GM10847 (cell line): ENCODE data around the gene AUTS2.

Source experiments
- POLR2A ChIP-seq: IDR thresholded peaks from 2 replicates; pipeline ENCODE4 v1.6.1; 2011; ENCODE audit not compliant: insufficient read length; ENCODE audit errors: extremely low read depth

AUTS2 gene

GRCh38 chr7:70292716-70293115 is 694.4 kb downstream of the AUTS2 start:
- TF ChIP-seq POLR2A = no peak

DNA sequence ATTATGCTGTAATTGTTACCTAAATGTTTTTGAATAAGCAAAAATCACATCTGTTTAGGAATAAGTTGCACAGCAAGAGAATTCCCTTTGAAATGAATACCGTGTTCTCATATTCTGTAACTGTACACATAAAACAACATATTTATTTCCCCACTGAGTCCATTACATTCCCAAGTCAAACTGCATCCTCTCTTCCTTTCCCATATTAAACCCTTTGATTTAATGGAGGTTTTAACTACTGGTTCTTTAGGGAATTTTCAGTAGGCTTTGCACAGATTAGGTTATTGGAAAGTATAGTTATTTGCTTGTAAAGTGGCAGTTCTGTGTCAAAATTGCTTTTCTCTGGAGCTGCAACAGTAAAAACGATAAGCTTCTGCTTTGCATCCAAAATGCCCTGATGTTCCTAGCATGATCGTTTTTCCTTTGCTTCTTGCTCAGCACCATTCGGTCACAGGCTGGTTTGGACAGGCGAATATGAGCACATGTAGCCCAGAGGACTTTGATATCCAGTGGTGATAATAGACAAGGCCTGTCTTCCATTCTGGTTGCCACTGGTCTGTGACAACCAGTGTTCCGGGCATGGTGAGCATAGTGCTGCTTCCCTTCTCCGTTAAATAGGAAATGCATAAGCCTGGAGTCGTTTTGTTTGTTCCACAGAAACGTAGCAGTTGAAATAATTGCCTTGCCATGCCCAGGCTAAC is 696.1 kb downstream of the AUTS2 start:
- no peak for TF ChIP-seq POLR2A

GRCh38 chr7:70298780-70299471 is 700.7 kb downstream of the AUTS2 start:
- TF ChIP-seq POLR2A = no peak

DNA sequence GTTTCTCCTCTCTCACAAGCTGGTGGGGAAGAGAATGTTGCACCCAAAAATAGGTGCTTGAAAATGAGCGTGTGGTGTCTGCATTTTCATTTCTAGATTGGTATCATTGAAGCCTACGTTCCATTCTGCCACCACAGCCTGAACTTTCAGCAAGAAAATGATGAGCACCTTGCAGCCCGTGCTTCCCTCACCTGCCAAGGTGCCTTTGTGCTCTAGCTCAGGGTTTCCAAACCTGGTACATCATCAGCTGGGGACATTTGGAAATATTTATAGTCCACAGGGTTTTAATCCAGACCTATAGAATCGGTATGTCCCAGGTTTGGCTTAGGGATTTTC is 701.2 kb downstream of the AUTS2 start:
- no peak for TF ChIP-seq POLR2A

DNA sequence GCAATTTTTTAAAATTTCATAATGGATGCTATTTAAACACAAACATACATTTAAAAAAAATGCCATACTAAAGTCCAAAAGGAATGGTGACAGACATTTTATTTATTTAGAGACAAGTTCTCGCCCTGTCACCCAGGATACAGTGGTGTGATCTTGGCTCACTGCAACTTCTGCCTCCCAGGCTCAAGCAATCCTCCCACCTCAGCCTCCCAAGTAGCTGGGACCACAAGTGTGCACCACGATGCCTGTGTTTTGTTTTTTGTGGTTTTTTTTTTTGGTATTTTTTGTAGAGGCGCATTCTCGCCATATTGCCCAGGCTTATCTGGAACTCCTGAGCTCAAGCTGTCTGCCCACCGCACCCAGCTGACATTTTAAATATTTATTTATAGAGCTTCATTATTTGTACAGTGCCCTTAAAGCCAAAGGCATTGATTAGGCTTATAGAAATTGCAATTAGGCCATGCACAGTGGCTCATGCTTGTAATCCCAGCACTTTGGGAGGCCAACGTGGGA is 703.5 kb downstream of the AUTS2 start:
- TF ChIP-seq POLR2A = no peak

- TF ChIP-seq POLR2A = no peak
These were observed 705.0 kb downstream of the AUTS2 start for GRCh38 chr7:70303309-70303708.

DNA sequence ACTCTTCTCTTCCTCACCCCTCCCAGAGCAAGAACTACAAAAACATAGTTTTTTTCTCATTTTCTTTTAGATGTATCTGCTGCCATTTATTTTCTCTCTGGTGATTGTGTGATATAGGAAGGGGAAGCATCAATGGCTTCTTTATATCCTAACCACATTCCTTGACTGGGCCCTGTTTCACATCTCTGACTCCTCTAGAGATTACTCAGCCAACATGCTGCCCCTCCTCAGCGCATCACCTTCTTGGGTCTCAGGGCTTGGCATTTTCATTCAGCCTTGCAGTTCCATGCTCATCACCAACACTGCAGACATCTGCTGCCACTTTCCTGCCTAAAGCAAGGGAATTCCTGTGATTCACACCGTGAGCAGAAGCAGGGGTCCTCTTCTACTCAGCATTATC is 705.5 kb downstream of the AUTS2 start:
- TF ChIP-seq POLR2A = no peak

DNA sequence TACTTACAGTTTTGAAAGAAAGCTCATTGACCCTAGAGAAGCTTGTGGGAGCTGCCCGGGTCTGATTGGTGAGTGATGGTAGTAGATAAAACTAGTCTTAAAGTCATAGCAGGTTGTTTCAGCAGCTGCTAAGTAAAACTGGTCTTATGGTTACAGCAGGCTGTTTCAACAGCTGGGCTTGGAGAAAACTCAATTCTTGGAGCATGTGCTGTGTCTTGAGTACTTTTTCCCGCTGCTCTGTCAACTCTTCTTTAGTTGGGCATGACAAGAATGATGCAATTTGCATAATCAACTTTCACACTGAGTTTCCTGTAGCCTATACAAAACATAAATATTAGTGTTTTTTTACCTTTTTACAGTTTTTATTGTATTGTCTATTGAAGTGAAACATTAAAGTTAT is 707.9 kb downstream of the AUTS2 start:
- TF ChIP-seq POLR2A = no peak

DNA sequence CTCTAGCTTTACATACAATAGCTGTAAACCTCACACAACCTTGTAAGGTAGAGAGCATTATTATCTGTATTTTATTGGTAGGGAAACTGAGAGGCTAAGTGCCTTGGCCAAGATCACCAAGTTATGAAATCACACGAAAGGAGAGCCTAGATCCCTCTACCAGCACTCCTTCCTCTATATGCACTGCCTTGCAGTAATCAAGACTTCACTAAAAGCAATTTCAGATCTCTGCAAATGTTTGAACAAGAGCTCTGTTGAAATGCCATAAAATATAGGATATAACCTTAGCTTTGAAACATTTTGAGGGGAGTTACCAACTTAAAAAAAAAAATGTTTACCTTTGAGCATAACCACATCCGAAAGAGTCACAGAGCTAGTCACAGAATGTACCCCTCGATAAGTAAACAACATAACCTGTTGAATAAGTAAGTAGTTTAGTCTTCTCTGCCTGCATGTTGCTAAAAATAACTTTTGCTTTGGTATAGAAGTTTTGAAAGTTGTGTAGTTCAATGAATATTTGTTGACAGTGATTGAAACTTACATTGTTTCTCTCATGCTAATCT is 709.4 kb downstream of the AUTS2 start:
- TF ChIP-seq POLR2A = no peak

DNA sequence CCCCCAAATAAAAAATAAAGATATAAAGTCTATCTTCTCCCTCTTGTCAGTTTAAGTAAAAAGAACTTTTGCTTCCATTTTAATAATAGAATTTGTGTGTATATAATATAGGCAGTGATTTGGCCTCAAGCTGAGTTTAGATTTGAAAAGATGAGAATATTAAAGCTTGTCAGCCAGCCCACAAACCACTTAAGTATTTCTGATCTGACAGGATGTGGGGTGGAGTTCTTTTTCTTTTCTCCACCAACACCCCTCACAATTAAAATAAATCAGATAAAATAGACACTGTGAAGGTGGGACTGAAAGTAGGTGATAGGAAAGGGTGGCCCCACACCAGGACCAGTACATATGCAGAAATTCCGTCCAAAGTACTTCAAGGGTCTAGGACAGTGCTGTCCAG is 714.1 kb downstream of the AUTS2 start:
- no peak for TF ChIP-seq POLR2A

DNA sequence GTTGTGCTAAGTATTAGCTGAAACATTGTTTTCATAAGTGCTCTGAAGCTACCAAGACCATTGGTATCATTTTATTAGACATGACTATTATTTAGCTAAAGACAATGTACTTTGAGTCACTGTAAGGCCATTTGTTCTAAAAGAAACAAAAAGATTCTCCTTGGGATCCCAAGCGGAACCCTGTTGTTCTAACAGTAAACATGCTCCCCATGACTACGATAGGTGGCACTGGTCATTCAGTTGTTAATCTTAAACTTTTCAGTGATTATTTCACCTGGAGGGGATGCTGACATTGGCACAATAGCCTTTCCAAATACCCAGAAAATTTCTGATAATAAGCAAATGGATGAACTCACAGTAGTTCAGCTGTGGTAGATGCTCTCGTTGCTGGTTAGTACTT is 715.0 kb downstream of the AUTS2 start:
- no peak for TF ChIP-seq POLR2A

GRCh38 chr7:70313687-70314086 is 715.4 kb downstream of the AUTS2 start:
- TF ChIP-seq POLR2A = no peak

GRCh38 chr7:70314221-70314620 is 715.9 kb downstream of the AUTS2 start:
- TF ChIP-seq POLR2A = no peak

DNA sequence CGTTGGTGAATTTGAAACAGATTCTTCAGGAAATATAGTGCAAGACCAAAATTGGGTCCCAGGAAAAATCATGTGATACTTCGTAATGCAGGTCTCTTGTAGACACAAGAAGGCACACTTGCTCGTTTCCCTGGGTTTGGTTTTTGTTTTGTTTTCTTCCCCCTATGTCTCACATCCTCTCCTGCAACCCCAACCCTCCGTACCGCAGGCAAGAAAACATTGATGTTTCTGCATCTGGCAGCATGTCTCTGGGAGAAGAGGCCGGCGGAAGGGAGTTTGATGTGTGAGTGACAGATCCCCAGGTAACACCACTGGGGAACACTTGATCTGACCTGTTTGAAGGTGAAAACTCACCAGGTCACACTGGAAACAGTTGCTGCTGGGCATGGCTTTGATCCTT is 718.5 kb downstream of the AUTS2 start:
- TF ChIP-seq POLR2A = no peak

- TF ChIP-seq POLR2A = no peak
These were observed 719.1 kb downstream of the AUTS2 start for GRCh38 chr7:70317356-70317755.

- TF ChIP-seq POLR2A = no peak
These were observed 720.2 kb downstream of the AUTS2 start for GRCh38 chr7:70318511-70318910.
